Measurements from ENCODE around the gene ARHGAP21.

DNA sequence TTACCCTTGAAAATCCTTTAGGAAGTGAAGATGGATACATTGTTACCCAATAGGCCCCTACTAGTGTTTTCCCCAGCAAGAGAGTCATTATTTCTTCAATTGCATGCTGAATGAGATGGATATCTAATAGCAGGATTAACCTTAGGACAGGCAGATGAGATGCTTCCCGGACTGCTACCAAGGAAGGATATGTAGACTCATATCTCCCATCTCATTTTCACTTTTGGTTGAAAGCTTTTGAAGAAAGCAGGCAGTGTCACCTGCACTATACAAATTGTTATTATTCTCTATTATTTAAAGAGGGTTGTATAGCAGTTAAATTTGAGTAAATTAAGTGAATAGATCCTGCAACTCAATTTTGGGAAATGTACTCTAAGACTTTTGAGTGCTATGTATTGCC, 17.0 kb upstream of the ARHGAP21 start:
- TF ChIP-seq, protein P1, sequence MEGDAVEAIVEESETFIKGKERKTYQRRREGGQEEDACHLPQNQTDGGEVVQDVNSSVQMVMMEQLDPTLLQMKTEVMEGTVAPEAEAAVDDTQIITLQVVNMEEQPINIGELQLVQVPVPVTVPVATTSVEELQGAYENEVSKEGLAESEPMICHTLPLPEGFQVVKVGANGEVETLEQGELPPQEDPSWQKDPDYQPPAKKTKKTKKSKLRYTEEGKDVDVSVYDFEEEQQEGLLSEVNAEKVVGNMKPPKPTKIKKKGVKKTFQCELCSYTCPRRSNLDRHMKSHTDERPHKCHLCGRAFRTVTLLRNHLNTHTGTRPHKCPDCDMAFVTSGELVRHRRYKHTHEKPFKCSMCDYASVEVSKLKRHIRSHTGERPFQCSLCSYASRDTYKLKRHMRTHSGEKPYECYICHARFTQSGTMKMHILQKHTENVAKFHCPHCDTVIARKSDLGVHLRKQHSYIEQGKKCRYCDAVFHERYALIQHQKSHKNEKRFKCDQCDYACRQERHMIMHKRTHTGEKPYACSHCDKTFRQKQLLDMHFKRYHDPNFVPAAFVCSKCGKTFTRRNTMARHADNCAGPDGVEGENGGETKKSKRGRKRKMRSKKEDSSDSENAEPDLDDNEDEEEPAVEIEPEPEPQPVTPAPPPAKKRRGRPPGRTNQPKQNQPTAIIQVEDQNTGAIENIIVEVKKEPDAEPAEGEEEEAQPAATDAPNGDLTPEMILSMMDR (conservative IDR thresholded peaks at IDR 0.05; ENCODE audit: low read depth, low read length) = no peak
- TF ChIP-seq EZH2phosphoT487 (IDR thresholded peaks at IDR 0.05; ENCODE audit: borderline replicate concordance, low read length) (no peak), EZH2 (IDR thresholded peaks at IDR 0.05; ENCODE audit: low read length, unreplicated experiment) (no peak)
